ENCODE measurements around the gene NPRL2.

NPRL2 gene

DNA sequence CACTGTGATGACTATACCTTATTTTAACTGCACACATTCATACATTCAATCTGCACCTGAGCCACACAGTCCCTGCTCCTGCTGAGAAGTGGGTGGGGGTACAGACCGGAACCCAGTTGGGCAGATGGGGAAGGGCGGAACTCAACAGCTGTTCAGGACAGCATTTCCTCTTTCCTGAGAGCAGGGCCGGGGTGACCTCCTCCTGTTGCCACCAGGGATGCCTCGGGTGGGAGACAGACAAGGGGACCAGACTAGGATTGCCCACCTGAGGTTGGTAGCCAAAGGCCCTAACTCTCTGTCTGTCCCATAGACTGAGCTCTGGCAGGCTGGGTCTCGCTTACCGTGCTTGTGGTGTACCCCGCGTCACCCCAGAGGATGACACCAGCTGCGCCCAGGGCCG is 32.0 kb downstream of the NPRL2 start:
- TF ChIP-seq TEAD4 (IDR thresholded peaks at IDR 0.05), result no peak
- no peak for TF ChIP-seq ZBTB7A (IDR thresholded peaks at IDR 0.05; ENCODE audit: low read depth)
- no peak for TF ChIP-seq RAD21 (IDR thresholded peaks at IDR 0.05; ENCODE audit: low read depth)
- TF ChIP-seq EP300 (IDR thresholded peaks at IDR 0.05; ENCODE audit: borderline replicate concordance), result no peak
- no peak for TF ChIP-seq CEBPB (IDR thresholded peaks at IDR 0.05)
- TF ChIP-seq TAF1 (IDR thresholded peaks at IDR 0.05; ENCODE audit: low read depth), result no peak
- TF ChIP-seq CREB1 (IDR thresholded peaks at IDR 0.05; ENCODE audit: low read depth), result no peak
- TF ChIP-seq NFIC (IDR thresholded peaks at IDR 0.05), result no peak
- no peak for TF ChIP-seq YY1 (IDR thresholded peaks at IDR 0.05; ENCODE audit: low read depth)
- TF ChIP-seq, protein P1, sequence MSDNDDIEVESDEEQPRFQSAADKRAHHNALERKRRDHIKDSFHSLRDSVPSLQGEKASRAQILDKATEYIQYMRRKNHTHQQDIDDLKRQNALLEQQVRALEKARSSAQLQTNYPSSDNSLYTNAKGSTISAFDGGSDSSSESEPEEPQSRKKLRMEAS (IDR thresholded peaks at IDR 0.05), result no peak
- no peak for TF ChIP-seq EGR1 (IDR thresholded peaks at IDR 0.05)
- TF ChIP-seq, protein P2, sequence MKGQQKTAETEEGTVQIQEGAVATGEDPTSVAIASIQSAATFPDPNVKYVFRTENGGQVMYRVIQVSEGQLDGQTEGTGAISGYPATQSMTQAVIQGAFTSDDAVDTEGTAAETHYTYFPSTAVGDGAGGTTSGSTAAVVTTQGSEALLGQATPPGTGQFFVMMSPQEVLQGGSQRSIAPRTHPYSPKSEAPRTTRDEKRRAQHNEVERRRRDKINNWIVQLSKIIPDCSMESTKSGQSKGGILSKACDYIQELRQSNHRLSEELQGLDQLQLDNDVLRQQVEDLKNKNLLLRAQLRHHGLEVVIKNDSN (IDR thresholded peaks at IDR 0.05), result no peak

DNA sequence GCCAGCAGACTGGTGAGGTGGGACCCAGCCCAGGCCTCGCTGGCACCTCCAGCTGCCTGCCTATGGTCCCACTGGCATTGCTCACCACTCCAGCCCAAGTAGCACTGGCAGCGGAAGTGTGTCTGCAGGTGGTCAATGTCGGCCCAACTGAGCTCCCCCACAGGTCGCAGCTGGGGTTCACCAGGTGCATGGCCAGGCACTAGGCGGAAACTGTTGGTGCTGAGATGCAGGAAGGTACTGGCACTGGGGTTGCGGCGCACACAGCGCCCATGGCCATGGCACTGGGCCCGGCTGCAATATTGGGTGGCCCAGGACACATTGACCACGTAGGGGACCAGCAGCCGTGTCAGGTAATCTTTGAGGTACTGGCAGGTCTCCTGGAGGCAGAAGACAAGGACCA is 32.4 kb downstream of the NPRL2 start:
- TF ChIP-seq YY1 (IDR thresholded peaks at IDR 0.05; ENCODE audit: low read depth) (no peak), NFIC (IDR thresholded peaks at IDR 0.05) (no peak), EP300 (IDR thresholded peaks at IDR 0.05; ENCODE audit: borderline replicate concordance) (no peak), TCF12 (IDR thresholded peaks at IDR 0.05; ENCODE audit: low read depth) (no peak), CREB1 (IDR thresholded peaks at IDR 0.05; ENCODE audit: low read depth) (no peak), RAD21 (IDR thresholded peaks at IDR 0.05; ENCODE audit: low read depth) (no peak), CEBPB (IDR thresholded peaks at IDR 0.05) (no peak), TAF1 (IDR thresholded peaks at IDR 0.05; ENCODE audit: low read depth) (no peak), ZBTB7A (IDR thresholded peaks at IDR 0.05; ENCODE audit: low read depth) (no peak)
- TF ChIP-seq, protein P2 (IDR thresholded peaks at IDR 0.05), result no peak

DNA sequence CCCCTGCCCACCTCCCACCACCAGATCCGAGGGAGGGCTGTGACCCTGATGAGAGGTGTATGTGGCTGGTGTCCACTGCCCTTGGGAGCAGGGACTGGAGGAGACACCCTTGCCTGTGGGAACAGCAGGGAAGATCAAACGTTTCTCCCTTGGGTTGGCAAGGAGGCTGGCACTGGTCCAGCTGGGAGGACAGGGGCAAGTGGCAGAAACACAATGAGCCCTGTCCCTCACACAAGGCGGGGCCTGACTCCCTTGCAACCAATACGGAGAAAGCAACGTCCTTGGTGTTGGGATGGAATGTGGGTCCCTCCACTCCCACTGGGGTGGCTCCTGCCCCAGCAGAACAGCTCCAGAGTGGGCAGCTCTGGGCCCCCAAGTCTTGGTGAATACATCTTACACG is 33.3 kb downstream of the NPRL2 start:
- TF ChIP-seq ZBTB7A (IDR thresholded peaks at IDR 0.05; ENCODE audit: low read depth), result no peak
- TF ChIP-seq NFIC (IDR thresholded peaks at IDR 0.05), result peak; percentile 81
- no peak for TF ChIP-seq YY1 (IDR thresholded peaks at IDR 0.05; ENCODE audit: low read depth)
- TF ChIP-seq, protein P3, sequence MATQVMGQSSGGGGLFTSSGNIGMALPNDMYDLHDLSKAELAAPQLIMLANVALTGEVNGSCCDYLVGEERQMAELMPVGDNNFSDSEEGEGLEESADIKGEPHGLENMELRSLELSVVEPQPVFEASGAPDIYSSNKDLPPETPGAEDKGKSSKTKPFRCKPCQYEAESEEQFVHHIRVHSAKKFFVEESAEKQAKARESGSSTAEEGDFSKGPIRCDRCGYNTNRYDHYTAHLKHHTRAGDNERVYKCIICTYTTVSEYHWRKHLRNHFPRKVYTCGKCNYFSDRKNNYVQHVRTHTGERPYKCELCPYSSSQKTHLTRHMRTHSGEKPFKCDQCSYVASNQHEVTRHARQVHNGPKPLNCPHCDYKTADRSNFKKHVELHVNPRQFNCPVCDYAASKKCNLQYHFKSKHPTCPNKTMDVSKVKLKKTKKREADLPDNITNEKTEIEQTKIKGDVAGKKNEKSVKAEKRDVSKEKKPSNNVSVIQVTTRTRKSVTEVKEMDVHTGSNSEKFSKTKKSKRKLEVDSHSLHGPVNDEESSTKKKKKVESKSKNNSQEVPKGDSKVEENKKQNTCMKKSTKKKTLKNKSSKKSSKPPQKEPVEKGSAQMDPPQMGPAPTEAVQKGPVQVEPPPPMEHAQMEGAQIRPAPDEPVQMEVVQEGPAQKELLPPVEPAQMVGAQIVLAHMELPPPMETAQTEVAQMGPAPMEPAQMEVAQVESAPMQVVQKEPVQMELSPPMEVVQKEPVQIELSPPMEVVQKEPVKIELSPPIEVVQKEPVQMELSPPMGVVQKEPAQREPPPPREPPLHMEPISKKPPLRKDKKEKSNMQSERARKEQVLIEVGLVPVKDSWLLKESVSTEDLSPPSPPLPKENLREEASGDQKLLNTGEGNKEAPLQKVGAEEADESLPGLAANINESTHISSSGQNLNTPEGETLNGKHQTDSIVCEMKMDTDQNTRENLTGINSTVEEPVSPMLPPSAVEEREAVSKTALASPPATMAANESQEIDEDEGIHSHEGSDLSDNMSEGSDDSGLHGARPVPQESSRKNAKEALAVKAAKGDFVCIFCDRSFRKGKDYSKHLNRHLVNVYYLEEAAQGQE (IDR thresholded peaks at IDR 0.05; ENCODE audit: low read depth), result no peak

DNA sequence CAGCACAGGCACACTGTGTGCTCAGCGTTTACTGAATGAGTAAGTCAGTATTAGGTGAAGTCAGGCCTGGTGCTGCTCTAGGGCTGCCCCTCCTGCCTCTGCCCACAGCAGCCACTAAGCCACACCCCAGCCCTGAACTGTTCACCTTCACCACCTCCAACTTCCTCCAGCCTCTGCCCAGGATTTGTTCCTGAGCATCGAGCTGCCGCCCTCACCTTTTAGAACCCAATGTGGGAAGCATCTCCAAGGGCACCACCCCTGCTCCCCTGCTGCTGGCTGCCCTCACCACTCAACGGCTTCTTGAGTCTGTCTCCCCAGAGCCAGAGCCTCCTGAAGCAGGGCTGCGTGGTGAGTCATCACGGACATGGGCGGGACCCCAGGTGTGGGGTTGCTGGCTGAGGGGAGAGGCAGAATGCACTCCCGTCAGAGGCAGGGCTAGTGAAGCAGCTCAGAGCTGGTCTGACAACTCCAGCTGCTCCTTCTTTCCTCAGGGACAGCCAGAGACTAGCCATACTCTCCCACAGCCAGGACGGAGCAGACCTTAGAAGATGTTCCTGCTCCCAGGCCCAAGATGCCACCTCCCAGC is 33.8 kb downstream of the NPRL2 start:
- TF ChIP-seq, protein P3 (IDR thresholded peaks at IDR 0.05; ENCODE audit: low read depth), result no peak
- TF ChIP-seq TAF1 (IDR thresholded peaks at IDR 0.05; ENCODE audit: low read depth) (peak; percentile 60), TEAD4 (IDR thresholded peaks at IDR 0.05) (peak; percentile 27; the same call in 1 of the 2 replicates), TCF12 (IDR thresholded peaks at IDR 0.05; ENCODE audit: low read depth) (peak; percentile 88), EP300 (IDR thresholded peaks at IDR 0.05; ENCODE audit: borderline replicate concordance) (no peak; the same call in none of the 2 replicates), RAD21 (IDR thresholded peaks at IDR 0.05; ENCODE audit: low read depth) (peak; percentile 14; the same call in 1 of the 2 replicates), FOXM1 (IDR thresholded peaks at IDR 0.05; ENCODE audit: borderline replicate concordance, low read depth) (peak; percentile 64; the same call in 1 of the 2 replicates), YY1 (IDR thresholded peaks at IDR 0.05; ENCODE audit: low read depth) (peak; percentile 55), ZBTB7A (IDR thresholded peaks at IDR 0.05; ENCODE audit: low read depth) (0 out of 2 replicates have a peak, but pooled peaks have one; percentile 32)
- TF ChIP-seq, protein P1 (IDR thresholded peaks at IDR 0.05), result peak; percentile 69
- TF ChIP-seq, protein P2 (IDR thresholded peaks at IDR 0.05), result no peak; the same call in 1 of the 2 replicates

DNA sequence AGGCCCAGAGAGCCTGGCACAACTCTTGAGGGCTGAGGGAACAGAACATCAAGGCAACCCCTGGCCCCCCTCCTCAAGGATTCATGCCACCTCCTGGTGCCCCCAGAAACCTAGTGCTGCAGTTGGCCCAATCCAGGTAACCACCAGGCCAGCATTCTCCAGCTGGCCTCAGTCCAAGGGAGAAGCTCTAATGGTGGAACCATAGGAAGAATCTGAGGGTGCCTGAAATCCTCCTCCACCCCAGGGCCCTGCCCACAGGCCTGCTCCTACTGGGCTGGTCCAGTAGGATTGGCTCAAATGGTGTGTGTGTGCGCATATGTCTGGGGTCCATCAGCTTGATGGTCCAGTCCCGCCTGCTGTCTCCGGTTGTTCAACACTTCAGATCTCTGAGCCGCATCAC is 35.8 kb downstream of the NPRL2 start:
- TF ChIP-seq EGR1 (IDR thresholded peaks at IDR 0.05), result no peak
- no peak for TF ChIP-seq EP300 (IDR thresholded peaks at IDR 0.05; ENCODE audit: borderline replicate concordance)
- no peak for TF ChIP-seq ZBTB7A (IDR thresholded peaks at IDR 0.05; ENCODE audit: low read depth)
- TF ChIP-seq NFIC (IDR thresholded peaks at IDR 0.05), result no peak
- TF ChIP-seq RAD21 (IDR thresholded peaks at IDR 0.05; ENCODE audit: low read depth), result no peak
- TF ChIP-seq, protein P2 (IDR thresholded peaks at IDR 0.05), result no peak
- TF ChIP-seq TAF1 (IDR thresholded peaks at IDR 0.05; ENCODE audit: low read depth), result no peak
- TF ChIP-seq YY1 (IDR thresholded peaks at IDR 0.05; ENCODE audit: low read depth), result no peak
- TF ChIP-seq, protein P3 (IDR thresholded peaks at IDR 0.05; ENCODE audit: low read depth), result no peak
- TF ChIP-seq CEBPB (IDR thresholded peaks at IDR 0.05), result no peak

Measured in Ishikawa (cell line).